Measurements from ENCODE around the gene MTHFD1L.

DNA sequence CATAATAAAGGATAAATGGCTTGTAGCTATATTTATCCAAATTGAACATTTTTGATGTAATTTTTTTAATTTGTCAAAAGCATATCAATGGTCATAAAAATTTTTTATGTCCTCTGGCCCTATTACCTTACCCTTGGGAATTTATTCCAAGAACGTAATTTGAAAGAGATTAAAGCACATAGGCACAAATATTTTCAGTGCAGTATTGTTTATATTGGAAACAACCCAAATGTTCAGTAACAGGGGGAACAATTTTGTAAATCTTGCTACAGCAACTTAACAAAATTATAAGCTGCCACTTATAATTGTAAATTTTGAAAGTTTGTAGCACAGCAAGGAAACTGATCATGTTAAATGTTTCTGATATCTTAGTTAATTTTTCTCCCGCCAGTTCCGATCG is 142.4 kb downstream of the MTHFD1L start:
- TF ChIP-seq EZH2phosphoT487 (IDR thresholded peaks at IDR 0.05) = no peak
- TF ChIP-seq, protein P1, sequence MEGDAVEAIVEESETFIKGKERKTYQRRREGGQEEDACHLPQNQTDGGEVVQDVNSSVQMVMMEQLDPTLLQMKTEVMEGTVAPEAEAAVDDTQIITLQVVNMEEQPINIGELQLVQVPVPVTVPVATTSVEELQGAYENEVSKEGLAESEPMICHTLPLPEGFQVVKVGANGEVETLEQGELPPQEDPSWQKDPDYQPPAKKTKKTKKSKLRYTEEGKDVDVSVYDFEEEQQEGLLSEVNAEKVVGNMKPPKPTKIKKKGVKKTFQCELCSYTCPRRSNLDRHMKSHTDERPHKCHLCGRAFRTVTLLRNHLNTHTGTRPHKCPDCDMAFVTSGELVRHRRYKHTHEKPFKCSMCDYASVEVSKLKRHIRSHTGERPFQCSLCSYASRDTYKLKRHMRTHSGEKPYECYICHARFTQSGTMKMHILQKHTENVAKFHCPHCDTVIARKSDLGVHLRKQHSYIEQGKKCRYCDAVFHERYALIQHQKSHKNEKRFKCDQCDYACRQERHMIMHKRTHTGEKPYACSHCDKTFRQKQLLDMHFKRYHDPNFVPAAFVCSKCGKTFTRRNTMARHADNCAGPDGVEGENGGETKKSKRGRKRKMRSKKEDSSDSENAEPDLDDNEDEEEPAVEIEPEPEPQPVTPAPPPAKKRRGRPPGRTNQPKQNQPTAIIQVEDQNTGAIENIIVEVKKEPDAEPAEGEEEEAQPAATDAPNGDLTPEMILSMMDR (IDR thresholded peaks at IDR 0.05) = no peak
